Iris pigment epithelial cell (primary cell): ENCODE measurements around the gene STK17B.
A peak's percentile ranks its signal among the peaks of the same experiment; 100 is the strongest.
"Not testable (repeated sequence)": the region's sequence is repeated elsewhere in the genome, so short reads cannot be mapped to it uniquely, and the experiment has no call there.

Source experiments
- DNase-seq: peaks from one replicate; pipeline ENCODE4 v3.0.0-alpha.2; 2011; ENCODE audit warnings: low read depth

STK17B gene

DNA sequence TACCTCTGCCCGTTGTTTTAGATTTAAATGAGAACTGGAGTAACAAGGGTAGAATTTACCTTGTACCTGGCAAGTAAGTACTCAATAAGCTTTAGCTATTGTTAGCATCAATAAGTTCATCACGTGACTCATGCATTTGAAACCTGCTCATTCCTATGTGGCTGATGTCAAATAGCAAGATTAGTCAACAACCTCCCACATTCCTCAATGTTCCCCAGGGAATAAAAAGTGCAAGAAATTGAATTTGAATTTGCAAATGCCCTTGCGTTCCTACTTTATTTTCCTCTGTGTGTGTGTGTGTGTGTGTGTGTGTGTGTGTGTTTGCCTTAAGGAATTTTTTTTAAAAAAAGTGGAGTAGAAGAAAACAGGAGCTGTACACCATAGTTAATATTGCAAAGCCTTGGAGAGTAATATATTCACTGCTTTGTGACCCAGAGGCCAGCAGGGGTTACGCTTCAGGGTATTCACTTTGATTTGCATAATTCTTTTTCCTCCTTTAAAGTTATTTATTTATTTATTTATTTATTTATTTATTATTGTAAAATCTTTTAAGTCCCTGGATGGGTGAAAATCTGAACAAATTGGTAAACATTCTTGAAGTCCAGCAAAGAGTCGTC lies 58.9 kb downstream of the STK17B start:
- DNase-seq, result peak; percentile 76

- DNase-seq, result no peak
Measured at GRCh38 chr2:196108604-196109003, 62.8 kb downstream of the STK17B start.

DNA sequence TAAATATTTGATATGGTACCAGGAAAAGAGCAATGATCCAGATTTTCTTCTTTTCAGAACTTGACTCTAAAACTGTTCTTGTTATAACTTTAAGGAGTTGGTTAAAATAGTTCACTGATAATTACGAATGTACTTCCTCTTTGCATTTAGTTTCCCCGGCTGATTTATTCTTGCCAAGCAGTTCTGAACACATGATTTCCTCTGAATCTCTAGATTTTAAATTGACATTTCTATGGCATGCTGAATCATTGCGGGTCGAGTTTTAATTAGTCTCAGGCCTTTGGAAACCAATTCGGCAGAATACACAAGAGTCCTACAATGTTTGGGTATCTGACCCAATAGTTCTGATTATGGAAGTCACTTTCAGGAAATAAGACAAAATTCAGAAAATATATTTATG lies 65.4 kb downstream of the STK17B start:
- no peak for DNase-seq

DNA sequence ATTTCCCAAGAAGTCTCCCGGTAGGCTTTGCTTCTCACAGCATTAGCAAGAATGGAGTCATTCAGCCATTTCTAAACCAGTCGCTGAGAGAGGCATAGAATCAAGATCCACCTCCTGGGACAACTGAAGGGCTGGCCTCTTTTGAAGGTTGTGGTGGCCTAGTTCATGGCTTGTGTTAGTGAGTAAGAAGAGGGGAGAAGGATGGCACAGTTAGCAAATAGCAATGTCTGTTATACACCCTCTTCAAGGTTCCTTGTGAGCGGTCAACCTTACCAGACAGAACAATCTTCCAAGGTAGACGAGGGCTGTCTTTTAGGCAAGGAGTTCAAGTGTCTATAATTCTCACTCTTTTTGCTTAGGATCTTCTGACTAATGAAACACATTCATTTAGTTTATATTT lies 67.3 kb downstream of the STK17B start:
- no peak for DNase-seq

DNA sequence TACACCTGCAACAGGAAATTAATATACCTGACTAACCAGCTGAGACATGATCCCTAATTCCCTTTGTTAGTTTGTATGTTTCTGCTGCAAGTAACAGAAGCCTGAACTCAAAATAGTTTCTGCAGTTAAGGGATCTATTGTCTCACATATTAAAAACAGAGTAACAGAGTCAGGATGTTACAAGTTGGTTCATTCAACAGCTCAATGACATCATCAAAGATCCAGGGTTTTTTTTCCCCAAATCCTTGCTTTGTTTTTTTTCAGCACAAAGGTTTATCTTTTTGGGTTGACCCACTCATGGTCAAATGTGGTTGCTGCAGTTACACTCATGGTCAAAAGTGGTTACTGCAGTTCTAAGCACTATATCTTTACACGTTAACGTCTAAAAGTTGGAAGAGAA lies 67.8 kb downstream of the STK17B start:
- DNase-seq, result no peak

GRCh38 chr2:196101325-196101991 lies 69.9 kb downstream of the STK17B start:
- DNase-seq, result no peak

DNA sequence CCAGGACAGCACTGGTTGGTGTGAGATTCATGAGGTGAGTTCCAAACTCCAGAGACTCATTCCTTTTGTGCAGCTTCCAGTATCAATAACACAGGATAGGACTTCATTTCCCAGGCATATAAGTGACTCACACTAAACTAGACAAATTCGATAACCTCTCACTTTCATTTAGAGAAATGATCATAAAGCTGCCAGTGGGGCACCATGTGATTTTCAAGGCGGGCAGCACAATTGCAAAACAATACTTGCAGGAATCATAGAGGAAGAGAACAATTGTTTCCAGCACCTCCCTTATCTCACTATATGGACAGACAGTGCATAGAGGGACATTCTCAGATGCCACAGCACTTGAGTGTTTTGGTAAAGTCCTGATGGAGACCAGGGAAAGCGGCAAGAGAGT lies 71.5 kb downstream of the STK17B start:
- DNase-seq, result no peak

GRCh38 chr2:196097864-196098660 lies 73.3 kb downstream of the STK17B start:
- DNase-seq, result no peak

GRCh38 chr2:196096982-196097745 lies 74.2 kb downstream of the STK17B start:
- DNase-seq, result no peak

DNA sequence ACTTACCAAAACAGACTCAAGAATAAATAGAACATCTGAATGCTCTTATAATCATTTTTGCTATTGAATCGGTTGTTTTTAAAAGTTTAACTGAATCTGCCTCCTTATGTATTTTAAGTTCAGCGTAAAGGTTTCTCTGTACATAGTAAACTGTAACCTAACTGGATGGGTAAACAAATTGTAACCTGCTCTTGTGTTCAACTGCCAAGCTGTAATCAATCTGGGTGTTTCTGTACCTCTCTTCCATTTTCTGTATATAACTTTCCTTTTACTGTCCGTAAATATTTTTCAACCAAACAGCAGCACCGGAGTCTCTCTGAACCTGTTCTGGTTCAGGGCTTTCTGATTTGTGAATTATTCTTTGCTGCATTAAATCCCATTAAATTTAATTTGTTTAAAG lies 75.1 kb downstream of the STK17B start:
- no peak for DNase-seq

- DNase-seq, result not testable (repeated sequence)
Measured at GRCh38 chr2:196089448-196089847, 81.9 kb downstream of the STK17B start.

- DNase-seq, result peak; percentile 54
Measured at GRCh38 chr2:196088203-196088602, 83.2 kb downstream of the STK17B start.

DNA sequence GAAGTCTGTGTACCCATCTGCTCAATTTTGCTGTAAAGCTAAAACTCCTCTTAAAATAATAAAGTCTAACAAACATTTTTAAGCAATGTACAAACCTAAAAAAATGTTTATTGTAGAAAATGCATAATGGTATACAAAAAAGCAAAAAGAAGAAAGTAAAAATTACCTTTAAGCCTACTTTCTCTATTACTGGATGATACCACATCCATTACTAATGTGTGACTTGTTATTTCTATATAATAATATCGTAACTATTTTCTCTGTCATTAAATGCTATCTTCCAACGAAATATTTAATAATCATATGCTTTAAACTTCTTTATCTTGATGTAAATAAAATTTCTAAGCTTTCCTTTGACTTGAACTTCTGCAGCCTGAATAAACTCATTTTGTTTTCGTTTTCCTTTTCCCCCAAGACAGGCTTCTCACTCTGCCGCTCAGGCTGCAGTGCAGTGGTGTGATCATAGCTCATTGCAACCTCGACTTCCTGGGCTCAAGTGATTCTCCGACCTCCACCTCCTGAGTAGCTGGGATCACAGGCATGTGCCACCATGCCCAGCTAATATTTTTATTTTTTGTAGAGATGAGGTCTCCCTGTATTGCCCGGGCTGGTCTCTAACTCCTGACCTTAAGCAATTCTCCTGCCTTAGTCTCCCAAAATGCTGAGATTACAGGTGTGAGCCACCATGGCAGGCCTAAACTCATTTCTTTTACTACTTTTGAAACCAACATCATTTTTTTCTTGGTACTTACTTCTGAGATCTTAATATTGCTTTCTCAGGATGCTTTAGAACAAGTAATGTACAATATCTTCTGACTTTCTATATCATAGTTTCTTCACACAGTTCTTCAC lies 84.6 kb downstream of the STK17B start:
- DNase-seq, result no peak

GRCh38 chr2:196083601-196084000 lies 87.8 kb downstream of the STK17B start:
- no peak for DNase-seq
